Measurements from ENCODE around the gene PNLIPRP3.

PNLIPRP3 gene

DNA sequence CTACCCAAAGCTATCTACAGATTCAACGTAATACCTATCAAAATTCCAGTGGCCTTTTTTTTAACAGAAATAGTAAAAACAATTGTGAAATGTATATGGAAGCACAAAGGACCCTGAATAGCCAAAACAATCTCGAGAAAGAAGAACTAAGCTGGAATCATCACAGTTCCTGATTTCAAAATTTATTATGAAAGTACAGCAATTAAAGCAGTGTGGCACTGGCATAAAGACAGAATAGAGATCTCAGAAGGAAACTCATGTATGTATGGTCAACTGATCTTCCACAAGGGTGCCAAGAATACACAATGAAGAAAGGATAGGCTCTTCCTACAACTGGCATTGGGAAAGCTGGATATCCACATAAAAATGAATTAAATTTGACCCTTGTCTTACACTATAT is 23.2 kb downstream of the PNLIPRP3 start:
- no peak for DNase-seq (ENCODE audit: low spot score)

DNA sequence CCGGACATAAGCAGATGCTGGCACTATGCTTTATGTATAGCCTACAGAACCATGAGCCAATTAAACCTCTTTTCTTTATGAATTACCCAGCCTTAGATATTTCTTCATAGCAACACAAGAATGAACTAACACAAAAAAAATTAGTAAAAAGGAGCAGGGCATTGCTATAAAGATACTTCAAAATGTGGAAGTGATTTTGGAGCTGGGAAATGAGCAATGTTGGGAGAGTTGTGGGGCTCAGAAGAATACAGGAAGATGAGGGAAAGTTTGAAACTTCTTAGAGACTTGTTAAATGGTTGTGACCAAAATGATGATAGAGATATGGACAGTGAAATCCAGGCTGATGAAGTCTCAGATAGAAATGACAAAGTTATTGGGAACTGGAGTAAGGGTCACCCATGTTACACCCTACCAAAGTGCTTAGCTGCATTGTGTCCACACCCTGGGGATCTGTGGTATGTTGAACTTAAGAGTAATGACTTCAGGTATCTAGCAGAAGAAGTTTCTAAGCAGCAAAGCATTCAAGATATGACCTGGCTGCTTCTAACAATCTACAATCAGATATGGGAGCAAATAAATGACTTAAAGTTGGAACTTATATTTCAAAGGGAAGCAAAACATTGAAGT is 24.2 kb downstream of the PNLIPRP3 start:
- DNase-seq (ENCODE audit: low spot score), result no peak

DNA sequence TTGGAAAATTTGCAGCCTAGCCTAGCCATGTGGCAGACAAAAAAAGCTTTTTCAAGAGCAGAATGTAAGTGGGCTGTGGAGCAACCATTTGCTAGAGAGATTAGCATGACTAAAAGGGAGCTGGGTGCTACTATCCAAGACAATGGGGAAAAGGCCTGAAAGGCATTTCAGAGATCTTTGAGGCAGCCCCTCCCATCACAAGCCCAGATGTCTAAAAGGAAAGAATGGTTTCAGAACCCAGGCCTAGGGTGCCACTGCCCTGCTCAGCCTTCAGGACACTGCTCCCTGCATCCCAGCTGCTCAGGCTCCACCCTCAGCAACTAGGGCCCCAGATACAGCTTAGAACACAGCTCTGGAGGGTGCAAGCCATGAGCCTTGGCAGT is 24.7 kb downstream of the PNLIPRP3 start:
- no peak for DNase-seq (ENCODE audit: low spot score)

DNA sequence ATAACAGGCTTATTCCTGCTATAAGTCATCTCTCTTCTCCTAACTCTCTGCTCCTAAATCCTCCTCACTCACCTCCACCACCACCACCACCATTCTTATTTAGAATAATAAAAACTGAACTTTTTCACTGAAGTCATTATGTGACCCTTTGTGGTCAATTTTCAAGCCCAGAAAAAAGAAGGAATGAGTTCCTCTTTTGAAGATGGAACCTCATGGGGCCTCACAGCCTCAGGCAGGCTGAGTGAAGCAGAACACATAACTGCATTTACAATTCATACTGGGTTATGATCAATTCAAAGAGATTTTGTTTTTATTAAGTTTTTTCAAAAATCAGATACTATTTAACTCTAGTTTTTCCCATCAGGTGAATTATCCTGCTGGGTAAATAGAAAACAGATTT is 29.8 kb downstream of the PNLIPRP3 start:
- no peak for DNase-seq (ENCODE audit: low spot score)

DNA sequence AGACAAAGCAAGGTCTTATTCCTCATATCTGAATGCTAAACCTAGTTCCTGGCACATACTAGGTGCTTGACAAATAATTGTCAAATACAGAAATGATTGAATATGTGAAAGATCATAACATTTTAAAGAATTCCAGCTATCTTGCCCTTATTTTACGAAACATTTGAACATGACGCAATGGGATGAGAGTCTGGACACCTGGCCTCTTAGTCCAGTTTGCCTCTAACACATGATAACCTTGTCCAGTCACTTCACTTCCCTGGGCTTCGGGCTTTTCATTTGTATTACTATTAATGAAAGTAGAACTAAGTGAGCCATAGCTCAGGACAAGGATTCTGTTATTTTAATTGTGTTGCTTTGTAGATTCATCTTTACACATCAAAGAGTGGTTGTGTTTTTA is 32.6 kb downstream of the PNLIPRP3 start:
- DNase-seq (ENCODE audit: low spot score), result no peak

DNA sequence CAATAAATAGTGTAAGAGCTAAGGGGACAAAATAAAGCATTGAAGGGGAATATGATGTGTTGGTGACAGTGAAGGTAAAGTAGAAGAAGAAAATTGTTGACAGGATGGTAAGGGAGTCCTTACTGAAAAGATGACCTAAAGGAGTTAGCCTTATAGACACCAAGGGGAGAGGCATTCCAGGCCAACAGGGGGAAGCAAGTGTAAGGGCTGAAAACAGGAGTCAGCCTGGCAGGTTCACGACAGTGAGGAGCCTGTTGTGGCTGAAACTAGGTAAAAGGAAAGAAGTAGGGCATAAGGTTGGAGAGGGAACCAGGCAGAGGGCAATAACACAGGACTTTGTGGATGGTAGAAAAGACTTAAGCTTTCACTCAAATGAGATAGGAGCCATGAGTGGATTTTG is 34.0 kb downstream of the PNLIPRP3 start:
- DNase-seq (ENCODE audit: low spot score), result no peak

DNA sequence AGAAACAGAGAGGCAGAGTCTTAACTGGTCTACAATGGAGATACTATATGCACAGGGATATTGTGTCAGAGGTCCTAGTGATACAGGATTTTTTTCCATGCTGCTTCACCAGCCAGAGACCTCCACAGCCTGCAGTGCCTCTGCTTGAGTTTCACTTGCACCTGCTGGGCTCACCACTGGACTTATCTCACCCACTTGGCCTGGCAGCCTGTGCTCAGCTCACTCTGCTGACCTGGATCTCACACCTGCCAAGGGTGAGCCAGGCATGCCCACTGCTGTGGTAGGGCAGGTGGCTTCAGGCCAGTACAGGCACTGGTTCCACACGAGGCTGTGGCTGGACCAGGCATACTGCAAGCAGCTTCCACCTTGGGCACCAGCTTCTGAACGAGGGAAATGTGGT is 36.6 kb downstream of the PNLIPRP3 start:
- no peak for DNase-seq (ENCODE audit: low spot score)

DNA sequence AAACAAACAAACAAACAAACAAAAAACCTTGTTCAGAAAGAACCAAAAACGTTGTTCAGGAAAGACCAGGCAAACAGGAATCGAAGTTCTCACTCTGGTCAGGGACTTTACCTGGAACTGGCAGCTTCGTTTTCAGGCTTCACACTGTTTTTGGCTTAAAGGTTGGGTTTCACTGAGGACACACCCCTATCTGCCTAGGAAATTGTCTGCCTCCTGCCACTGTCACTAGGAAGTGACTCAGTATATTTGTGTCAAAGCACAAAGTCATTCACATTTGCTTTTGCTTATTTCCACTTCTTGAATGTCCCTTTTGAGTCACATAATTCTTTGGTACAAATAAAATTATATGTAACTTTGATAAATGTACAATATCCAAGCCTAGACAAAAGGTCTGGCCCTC is 37.9 kb downstream of the PNLIPRP3 start:
- DNase-seq (ENCODE audit: low spot score), result no peak

DNA sequence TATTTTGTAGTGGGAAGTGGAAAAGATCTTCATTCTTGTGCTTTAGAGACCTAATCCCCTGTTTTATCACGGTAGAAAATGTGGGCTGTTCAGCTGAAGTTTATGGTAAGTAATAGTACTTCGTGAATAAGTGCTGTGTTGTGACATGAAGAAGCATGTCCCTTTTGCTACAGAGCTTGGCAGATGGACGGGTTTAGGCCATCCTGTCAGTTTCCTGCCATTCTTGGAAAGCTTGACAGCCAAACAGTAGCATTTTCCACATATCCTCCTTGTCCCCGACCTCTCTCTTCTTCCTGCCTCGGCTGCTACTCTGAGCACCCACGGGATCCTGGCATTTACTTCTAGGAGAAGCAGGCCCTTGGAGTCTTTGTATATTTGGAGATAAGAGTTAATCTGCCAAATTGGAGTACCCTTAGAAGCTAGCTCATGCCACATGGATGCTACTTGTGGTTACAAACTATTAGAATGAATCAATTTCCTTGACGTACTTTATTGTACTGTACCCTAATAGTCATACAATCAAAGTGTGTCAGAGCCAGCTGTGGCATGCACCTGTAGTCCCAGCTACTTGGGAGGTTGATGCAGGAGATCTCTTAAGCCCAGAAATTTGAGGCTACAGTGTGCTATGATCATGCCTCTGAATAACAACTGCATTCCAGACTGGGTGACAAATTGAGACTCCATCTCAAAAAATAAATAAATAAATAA is 39.2 kb downstream of the PNLIPRP3 start:
- DNase-seq (ENCODE audit: low spot score), result no peak

DNA sequence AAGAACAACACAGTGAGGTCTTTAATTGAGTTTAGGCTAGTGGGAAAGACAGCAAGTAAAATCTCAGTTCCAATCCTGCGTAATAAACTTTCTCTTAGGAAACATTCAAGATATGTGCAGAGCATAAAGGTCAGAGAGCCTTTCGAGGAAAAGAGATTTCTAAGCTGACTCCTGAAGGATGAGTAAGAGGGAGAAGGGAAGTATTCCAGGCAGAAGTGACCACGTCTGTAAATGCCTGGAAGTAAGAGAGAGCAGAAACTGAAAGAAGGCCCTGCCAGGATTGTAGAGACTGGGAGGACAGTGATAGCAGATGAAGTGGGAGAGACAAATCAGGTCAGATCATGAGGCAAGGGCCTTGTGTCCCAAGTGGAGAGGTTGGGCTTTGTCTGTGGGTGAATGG is 41.8 kb downstream of the PNLIPRP3 start:
- DNase-seq (ENCODE audit: low spot score), result no peak

DNA sequence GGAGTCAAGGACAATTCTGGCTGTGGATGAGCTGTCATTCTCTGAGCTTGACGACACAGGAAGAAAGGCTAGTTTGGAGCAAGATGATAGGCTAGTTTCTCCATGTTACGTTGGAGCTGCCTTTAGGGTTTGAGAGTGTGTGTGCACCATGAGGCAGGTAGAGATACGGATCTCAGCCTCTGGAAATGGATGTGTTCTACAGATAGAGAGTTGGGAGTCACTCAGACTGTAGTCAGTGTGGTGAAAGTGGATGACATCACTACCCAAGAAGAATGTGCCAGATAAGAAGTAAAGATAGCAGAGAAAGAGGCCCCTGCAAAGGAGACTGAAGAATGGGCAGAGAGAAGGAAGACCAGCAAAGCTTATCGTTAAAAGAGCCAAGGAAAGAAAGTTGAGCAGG is 42.4 kb downstream of the PNLIPRP3 start:
- no peak for DNase-seq (ENCODE audit: low spot score)

DNA sequence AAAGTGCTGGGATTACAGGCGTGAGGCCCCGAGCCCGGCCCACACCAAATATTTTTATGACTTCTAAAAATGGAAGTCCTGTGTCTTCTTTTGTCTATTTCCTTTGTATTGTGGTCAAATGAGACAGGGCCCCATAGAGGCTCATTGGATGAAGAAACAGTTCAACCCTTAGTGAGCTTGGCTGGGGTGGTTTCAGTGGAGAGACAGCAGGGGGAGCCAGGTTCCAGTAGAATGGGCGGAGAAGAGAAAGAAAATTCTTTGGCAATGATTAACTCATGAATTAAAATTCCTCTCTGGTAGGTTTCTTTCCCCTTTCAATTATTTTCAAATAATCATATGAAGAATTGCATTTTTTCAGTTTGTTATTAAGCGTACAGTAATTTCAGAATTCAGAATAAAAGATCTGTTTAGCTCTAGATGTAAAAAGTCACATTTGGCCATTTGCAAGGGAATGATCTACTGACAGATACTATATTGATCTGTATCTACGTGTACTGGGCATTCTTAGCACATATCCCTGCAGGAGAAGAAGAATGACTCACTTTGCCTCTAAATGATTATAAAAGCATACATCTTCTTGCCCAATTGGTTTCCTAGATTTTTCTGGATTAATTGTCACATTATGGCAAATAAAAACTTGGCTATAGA is 43.2 kb downstream of the PNLIPRP3 start:
- DNase-seq (ENCODE audit: low spot score), result no peak

DNA sequence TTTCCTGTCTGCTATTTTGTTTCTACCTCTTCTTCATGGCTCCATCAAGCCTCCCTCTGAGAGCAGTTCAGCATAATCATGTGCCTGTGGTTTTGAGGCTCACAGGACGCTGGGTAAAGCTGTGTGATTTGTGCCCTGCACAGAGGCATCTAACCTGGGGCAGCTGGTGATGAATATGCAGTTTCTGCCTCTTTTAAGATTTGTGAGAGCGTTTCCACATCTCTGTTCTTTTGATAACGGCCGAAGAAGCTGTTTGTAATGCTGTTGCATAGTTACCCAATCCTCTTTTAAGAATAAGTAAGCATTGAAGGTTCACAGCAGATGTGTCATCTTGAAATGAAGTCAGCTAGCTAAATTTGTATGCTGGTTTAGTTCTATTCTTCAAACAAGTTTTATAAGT is 45.2 kb downstream of the PNLIPRP3 start:
- DNase-seq (ENCODE audit: low spot score), result no peak

DNA sequence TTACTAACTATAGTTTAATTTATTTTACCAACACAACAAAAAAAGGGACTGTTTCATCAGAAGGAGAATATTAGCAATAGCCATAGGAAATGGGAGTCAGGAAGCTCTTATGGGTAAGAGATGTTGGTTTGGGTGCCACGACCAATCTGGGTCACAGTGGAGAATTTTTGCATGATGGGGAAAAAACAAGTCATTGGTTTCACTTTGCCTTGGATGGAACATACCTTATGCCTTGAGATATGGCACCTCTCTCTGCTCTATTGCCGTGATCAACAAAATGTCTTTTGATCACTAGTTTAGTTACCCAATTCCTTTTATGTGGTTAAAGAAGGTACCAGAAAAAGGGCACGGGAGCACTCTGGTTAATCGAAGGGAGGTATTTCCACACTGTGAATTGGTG is 48.2 kb downstream of the PNLIPRP3 start:
- DNase-seq (ENCODE audit: low spot score), result no peak

DNA sequence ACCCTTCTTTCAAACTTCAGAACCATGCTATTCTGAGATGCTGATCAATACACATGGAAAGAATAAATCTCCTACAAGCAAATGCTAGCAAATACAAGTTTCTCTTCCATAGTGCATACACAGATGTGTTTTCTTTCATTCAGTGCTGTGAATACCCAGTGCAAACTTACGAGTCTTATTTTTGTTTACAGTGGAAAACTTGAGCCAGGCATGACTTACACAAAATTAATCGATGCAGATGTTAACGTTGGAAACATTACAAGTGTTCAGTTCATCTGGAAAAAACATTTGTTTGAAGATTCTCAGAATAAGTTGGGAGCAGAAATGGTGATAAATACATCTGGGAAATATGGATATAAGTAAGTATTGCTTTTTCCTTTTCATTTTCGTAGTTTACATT is 48.8 kb downstream of the PNLIPRP3 start:
- no peak for DNase-seq (ENCODE audit: low spot score)

DNA sequence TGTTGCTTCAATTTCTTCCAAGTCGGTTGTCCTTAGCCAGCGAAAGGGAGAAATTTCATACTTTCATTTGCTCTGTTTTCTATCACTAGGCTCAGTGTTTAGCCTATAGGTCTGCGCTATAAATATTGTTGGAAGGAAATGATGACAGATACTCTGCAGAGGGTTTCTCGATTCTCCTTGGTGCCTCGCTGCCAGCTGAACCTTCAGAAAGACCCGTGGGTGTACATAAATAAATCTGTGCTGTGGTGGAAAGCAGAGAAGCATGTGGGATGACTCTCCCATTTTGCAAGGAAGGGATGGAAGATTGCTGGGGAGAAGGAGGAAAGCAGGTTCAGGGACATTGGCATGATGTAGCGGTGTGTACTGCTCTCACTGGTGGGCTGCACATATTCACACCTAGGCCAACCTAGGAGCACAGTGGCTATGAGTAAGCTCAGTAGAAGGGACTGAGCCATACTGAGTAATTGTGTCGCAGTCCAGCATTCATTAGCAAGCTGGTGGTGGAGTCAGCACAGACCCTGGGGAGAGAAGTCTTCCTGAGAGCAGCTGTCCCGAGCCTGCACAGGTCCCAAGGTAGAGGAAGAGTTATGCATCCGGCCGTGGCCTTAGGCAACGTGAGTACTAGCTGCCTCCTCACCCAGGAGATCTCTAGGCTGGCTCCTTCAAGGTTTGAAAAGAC is 50.5 kb downstream of the PNLIPRP3 start:
- no peak for DNase-seq (ENCODE audit: low spot score)

DNA sequence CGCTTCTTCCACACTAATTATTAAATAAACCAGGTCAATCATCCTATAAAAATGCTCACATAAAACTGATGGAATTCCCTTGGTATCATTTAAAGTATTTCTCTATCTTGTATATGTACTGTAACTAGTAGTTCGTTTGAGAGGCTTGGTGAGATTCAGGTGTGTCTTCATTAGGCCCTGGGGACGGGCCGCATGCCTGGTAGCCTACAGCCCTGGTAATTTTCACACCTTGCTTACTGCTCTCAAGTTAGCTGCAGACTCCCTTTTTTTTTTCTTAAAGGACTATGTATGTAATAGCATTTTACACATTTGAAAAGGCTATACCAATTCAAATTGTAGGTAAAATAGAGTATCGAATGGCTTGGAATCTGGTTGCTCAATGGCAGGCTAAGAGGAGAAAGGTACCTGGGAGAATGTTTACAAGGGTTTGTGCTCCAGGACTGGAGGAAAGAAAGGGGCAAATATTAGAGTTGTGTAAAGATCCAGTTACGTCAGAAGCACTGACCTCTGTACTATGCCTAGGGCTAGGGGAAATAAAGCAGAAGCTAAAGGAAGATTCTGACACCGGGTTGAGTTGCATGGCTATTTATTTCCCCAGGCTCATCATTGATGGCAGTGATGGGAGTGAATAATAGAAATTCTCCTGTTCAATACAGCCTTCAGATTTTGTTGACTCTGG is 59.3 kb downstream of the PNLIPRP3 start:
- no peak for DNase-seq (ENCODE audit: low spot score)

DNA sequence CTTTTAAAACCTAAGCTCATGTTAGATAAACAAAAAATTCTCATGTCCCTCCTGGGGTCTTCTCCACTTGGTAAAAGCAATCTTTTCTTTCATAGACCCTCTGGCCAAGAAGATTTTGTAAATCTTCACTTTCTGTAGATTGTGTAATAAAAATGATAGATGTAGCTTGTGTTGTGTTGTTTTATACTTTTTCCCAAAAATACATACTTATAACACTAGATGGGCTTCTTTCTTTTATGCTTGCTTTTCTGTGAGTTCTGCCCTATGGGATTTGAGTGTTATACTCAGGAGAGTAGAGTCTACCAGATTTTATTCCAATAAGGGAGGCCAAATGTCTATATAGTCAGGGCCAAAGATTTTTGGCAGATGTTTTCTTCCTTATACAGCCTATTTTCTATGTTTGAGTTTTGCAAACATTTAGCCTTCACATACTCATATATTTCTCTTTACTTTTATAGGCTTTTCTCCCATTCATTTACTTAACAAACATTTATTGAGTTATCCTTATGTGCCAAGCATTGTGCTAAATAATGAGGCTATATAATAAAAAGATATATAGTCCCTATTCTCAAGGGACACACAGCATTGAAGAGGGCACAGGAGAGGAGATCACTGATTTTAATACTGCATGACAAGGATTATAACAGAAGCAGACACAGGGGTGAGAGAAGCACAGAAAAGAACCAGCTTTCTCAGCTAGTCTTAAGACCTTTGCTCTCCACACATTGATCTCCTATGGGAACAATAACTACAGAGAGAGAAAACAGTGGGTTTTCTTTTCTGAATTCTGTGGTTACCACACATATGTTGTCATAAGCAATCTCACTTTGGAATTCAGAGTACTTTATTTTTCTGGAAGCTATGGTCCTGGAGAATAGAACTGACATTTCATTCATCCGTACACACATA is 60.1 kb downstream of the PNLIPRP3 start:
- no peak for DNase-seq (ENCODE audit: low spot score)

DNA sequence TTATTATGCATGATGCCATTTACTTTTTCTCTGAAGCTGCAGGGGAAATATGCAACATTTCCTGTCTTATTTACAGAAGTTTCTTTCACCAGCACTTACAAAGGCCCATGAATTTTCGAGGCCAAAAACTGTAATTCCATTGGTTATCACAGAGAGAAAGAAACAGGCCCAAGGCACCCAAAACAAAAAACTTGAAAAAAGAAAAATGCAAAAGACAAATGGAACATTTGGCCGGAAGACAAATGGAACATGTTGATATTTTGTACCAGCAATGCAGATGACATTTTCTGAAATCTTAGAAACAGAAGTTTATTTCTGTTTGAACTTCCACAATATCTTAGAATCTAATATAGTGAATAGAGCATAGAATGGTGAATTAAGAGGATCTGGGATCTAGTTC is 61.8 kb downstream of the PNLIPRP3 start:
- no peak for DNase-seq (ENCODE audit: low spot score)

DNA sequence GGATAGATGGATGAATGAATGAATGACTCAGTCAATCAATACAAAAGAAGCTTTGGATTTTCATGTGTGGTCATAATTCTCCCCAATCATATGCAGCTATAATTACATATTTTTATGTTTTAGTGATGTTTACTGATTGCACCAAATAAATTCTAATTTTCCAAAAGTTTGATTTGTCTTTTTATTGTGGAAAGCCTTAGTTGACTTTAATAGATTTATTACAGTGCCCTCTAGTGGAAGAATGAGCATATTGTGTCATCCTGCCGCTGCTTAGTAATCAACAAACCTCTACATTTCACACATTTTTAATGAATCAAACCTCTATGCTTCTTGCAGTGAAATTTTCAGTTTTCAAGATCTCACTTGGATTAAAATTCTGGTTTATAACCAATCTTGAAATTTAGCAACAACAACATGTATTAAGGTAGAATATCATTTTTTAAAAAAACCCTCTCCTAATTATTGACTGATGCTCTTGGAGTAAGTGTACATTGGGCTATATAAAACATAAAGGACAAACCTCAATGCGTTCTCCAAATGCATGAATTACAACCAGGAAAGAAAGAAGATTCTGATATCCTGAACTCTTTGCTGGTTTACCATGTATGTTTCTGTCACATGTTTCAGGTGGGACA is 62.5 kb downstream of the PNLIPRP3 start:
- DNase-seq (ENCODE audit: low spot score), result no peak

DNA sequence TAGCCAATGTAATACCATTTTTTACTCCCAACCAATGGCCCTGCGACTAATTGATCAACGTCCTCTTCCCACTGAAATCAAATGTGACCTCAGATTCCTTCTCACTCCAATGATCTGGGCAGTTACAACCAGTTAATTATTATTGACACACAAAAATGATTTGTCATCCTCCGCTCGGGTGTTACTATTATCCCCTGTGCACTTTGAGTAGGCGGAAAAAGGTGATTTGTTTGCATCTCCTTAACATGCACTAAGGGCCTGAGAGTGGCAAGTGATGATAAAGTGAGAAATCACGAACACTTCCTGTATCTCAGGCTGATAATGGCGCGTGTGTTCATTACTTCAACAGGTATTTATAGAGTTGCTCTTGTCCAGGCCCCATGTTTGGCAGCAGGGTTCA is 77.1 kb downstream of the PNLIPRP3 start:
- no peak for DNase-seq (ENCODE audit: low spot score)

Data from CD4-positive, alpha-beta T cell treated with Interleukin-6 at 100 ng/mL for 8 hours (primary cell).